Retinal pigment epithelial cell (primary cell): ENCODE results near the gene IL1RL1.

Source experiments
- DNase-seq: peaks from one replicate; pipeline ENCODE4 v3.0.0-alpha.2; 2010; ENCODE audit warnings: low read depth
- H3K4me3 ChIP-seq: 2 replicates; pipeline ENCODE4 v1.5.1; 2011; ENCODE audit warnings: mild to moderate bottlenecking, low read length, control low read depth, moderate library complexity
- CTCF ChIP-seq: conservative IDR thresholded peaks from 2 replicates; pipeline ENCODE4 v1.5.1; 2011; ENCODE audit warnings: low read depth, low read length, control low read depth, inconsistent platforms

The IL1RL1 gene

GRCh38 chr2:102357937-102358336 is 46.6 kb downstream of the IL1RL1 start:
- no peak overlapping the region for H3K4me3 ChIP-seq
- no peak for TF ChIP-seq CTCF
- no peak for DNase-seq

DNA sequence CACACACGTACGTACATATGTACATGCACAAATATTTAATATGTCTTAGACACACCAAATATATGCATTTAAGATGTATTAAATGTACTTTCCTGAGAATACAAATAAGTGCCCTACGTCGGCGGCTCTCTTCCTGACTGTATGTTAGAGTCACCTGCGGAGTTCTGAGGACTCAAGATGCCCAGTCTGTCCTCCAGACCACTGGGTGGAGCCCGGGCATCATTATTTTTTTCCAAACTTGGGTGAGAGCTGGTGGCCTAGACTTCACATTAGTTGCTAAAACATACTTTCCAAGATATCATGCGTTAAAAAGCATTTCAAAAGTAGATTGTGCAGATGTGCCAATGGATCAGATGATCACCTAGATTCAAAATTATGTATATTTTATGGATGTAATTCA is 47.1 kb downstream of the IL1RL1 start:
- H3K4me3 ChIP-seq: no peak overlapping the region
- no peak for TF ChIP-seq CTCF
- no peak for DNase-seq

DNA sequence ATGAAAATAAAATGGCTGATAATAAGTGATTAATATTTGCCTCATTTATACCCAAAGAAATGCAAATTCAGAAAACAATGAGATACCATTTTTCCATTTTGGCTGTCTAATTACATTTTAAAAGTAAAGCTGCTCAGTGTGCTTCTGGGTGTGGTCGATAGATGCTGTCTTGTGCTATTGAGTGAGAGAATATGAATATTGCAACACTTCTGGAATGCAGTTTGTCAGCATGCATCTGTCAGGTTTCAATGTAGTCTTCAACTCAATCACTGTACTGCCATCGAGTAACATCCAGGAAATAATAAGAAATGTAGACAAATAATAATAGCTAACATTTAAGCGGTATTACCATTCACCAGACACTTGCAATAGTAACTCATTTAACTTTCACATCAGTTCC is 48.2 kb downstream of the IL1RL1 start:
- TF ChIP-seq CTCF: no peak
- H3K4me3 ChIP-seq: no peak overlapping the region
- no peak for DNase-seq

DNA sequence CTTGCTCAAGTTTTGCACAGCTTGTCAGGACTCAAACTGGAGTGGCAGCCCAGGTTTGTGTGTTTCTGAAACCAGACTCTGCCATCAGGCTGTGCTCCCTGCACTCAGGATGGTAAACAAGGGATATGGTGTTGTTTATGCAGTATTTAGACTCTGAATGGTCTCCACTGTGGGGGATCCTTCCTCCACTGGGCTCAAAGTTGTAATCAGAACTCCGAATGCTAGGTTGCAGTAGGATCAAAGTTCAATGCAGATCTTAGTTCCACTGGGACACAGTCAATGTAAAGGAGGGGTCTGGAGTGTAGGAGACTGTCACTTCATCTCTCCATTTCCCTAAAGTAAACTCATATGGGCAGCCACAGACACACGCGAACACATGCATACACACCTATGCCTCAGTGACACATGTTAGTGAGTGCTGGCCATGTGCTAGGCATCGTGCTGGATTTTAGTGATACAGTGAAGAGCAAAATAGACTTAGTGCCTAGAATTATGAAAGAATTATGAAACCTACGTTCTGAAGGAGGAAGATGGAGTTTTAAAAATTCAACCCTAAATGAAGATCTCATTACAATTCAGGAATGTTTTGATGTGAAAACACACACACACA is 50.4 kb downstream of the IL1RL1 start:
- TF ChIP-seq CTCF: no peak
- H3K4me3 ChIP-seq: no peak overlapping the region
- no peak for DNase-seq

GRCh38 chr2:102365763-102366162 is 54.4 kb downstream of the IL1RL1 start:
- no peak overlapping the region for H3K4me3 ChIP-seq
- no peak for TF ChIP-seq CTCF
- no peak for DNase-seq

DNA sequence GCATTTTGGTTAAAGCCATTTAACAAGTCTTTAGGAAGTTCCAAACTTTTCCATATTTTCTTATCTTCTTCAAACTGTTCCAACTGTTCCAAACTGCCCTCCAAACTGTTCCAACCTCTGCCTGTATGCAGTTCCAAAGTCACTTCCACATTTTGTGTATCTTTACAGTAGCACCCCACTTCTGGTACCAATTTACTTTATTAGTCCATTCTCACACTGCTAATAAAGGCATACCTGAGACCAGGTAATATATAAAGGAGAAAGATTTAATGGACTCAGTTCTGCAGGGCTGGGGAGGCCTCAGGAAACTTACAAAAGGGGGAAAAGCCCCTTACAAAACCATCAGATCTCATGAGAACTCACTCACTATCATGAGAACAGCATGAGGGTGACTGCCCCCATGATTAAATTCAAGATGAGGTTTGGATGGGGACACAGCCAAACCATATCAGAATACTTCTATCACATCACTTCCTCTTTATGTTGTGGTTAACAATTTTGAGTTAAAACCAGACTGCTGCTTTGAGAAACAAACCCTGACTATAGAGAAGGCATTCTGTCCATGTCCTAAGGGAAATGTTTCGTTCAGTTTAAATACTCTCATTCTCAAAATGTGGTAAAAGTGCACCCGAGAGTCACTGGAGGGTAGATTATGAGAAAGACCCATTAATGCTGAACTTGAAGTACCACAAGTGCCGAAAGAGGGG is 55.2 kb downstream of the IL1RL1 start:
- no peak for TF ChIP-seq CTCF
- no peak overlapping the region for H3K4me3 ChIP-seq
- no peak for DNase-seq

DNA sequence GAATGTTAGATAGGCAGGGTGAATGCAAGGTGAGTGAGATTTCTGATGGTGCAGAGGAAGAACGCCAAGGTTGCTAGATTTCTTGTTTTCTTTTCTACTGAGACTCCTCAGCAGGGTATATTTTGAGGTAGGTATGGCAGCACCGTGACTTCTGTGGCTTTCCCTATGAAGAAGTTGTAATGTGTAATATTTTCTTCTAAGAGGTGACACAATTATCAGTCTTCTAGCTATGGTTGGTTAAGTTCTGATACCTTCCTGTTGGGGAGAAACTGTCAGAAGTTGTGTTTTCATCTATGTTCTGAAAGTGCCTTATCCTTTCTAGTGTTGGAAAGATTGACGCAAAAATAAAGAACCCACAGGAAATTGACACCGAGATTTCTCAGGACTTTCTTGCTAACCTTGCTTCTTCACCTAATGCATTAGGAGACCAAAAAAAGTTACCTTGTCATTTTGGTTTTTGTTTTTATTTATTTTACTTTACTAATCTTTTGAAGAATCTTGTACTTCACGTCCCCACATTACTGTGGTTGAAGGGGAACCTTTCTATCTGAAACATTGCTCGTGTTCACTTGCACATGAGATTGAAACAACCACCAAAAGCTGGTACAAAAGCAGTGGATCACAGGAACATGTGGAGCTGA is 56.1 kb downstream of the IL1RL1 start:
- DNase-seq: no peak
- no peak for TF ChIP-seq CTCF
- no peak overlapping the region for H3K4me3 ChIP-seq
